Stimulated activated CD4-positive, alpha-beta T cell treated with anti-CD3 and anti-CD28 coated beads, TNF-alpha, amount 100 ng/mL, for 1 hour (primary cell): ENCODE measurements around the gene SLC9A5.

Experiments
- DNase-seq, 3 donors: peaks; one replicate each; pipeline ENCODE4 v3.0.0-alpha.2; 2020; ENCODE audit warnings: low read depth in 3 of 3, low spot score in 1 of 3

Gene SLC9A5

DNA sequence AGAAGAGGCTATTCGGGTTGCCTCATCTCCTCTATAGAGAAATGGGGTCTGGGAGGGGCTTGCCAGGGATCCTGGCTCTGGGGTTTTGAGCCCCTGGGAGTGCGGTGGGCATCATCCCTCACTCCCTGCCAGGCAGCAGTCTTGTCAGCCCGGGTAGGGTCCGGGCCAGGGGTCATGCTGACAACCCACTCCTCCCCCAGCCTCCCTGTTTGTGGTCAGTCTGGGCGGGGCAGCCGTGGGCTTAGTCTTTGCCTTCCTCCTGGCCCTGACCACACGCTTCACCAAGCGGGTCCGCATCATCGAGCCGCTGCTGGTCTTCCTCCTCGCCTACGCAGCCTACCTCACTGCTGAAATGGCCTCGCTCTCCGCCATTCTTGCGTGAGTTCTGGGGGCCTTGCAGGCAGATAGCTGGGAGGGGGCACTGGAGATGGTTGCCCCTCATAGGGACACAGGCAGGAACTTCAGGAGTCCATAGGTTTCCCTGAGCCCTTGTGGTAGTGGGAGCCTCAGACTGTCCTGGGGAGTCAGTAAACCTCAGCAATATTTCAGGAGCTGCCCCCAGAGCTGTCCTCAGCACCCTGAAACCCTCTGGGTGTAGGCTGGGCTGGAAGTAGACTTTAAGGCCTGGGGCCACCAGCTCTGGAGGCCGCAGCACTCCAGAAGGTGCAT lies 6.9 kb downstream of the SLC9A5 start:
- DNase-seq = no peak

DNA sequence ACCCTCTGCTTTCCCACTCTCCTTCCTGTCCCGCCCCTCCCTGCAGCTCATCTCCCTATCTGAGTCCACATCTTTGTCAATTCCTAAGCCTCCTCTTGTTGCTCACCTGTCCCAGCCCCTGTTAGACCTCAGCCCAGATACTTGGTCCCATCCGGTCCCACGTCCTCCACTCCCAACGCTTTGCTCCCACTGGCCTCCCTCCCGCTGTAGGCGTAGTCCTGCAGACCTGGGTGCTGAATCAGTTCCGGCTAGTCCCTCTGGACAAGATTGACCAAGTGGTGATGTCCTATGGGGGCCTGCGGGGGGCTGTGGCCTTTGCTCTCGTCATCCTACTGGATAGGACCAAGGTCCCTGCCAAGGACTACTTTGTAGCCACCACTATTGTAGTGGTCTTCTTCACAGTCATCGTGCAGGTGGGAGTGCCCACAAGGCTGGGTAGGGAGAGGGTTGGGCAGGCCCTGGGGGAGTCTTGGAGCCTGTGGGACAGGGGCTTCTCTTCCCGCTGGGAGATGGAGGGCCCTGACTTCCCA lies 8.0 kb downstream of the SLC9A5 start:
- DNase-seq = no peak

GRCh38 chr16:67257486-67258160 lies 8.8 kb downstream of the SLC9A5 start:
- no peak for DNase-seq

DNA sequence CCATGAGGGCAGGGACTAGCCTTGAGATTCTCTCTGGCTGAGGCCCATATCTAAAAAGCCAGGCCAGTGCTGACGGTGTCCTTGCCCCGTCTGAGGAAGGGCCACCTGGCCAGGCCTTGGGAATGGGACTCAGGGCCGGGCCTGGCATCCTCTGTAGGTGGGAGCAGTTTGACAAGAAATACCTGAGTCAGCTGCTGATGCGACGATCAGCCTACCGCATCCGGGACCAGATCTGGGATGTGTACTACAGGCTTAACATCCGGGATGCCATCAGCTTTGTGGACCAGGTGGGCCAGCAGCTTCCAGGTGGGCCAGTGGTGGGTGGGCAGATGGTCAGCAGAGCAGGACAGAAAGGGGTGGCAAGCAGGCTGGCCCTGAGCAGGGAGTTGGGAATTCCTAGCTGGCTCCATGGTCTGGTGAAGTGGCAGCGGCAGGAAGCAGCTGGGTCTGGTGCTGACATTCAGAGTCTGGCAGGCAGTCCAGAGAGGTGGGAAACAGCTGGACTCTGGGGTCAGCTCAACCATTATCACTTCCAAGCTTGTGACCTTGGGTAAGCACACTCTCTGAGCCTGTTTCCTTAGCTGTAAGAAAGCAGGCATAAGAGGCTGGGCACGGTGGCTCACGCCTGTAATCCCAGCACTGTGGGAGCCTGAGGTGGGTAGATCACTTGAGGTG lies 9.5 kb downstream of the SLC9A5 start:
- DNase-seq = no peak

DNA sequence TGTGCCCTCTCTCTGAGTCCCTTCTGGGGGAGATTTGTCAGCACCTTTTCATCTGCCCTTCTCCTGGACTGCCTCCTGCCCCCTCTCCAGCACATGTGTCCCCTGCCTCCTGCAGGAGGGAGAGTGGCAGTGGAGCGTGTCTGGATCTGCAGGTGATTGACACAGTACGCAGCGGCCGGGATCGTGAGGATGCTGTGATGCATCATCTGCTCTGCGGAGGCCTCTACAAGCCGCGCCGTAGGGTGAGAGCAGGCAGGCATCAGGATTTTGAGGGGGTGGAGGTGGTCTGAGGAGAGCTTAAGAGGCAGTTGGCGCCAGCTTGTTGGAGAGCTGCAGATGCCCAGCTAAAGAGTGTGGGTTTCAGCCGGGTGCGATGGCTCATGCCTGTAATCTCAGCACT lies 10.9 kb downstream of the SLC9A5 start:
- no peak for DNase-seq

GRCh38 chr16:67260426-67261063 lies 11.8 kb downstream of the SLC9A5 start:
- no peak for DNase-seq

- DNase-seq = no peak
Observed at GRCh38 chr16:67263201-67263600, 14.4 kb downstream of the SLC9A5 start.

DNA sequence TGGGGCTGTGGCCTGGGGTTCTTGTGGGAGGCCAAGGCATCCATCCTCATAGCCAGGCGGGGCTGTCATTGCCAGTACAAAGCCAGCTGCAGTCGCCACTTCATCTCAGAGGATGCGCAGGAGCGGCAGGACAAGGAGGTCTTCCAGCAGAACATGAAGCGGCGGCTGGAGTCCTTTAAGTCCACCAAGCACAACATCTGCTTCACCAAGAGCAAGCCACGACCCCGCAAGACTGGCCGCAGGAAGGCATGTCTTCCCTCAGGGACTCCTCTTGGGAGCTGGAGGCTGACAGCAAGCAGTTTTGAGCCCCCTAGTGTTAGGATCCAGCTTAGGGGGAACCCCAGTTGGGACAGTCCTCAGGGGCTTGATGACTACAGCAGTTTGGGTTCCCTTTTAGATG lies 15.5 kb downstream of the SLC9A5 start:
- no peak for DNase-seq

- DNase-seq = no peak
Observed at GRCh38 chr16:67264866-67265265, 16.1 kb downstream of the SLC9A5 start.

GRCh38 chr16:67265834-67266233 lies 17.1 kb downstream of the SLC9A5 start:
- no peak for DNase-seq

DNA sequence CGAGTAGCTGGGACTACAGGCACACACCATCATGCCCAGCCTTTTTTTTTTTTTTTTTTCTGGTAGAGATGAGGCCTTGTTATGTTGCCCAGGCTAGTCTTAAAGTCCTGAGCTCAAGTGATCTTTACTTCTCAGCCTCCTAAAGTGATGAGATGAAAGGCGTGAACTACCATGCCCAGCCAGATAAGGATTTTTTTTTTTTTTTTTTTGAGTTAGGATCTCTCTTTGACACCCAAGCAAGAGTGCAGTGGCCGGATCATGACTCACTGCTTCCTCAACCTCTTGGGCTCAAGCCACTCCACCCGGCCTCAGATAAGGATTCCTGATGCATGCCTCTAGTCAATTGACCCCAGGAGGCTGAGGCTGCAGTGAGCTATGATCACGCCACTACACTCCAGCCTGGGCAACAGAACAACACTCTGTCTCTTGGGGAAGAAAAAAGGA lies 19.4 kb downstream of the SLC9A5 start:
- DNase-seq = no peak

DNA sequence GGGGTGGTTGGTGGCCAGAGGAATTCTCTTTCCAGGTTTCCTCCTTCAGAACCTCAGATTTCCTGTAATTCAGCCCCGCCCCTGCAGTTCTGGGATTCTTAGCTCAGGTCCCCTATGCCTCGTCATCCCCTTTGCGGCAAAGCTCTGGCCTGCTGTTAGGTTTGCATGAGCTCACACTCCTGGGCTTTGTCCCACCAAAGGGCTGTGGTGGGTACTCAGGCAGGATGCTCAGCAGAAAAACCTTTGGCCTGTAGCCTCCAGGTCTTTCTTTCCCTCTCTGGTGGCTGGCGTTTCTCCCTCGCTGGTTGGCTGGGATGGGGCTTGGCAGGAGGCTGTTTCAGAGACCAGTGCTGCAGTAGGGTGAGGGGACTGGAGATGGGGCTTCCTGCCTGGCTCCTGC lies 21.0 kb downstream of the SLC9A5 start:
- DNase-seq = no peak

GRCh38 chr16:67270931-67271338 lies 22.2 kb downstream of the SLC9A5 start:
- no peak for DNase-seq

- DNase-seq = no peak
Observed at GRCh38 chr16:67271446-67271845, 22.7 kb downstream of the SLC9A5 start.

DNA sequence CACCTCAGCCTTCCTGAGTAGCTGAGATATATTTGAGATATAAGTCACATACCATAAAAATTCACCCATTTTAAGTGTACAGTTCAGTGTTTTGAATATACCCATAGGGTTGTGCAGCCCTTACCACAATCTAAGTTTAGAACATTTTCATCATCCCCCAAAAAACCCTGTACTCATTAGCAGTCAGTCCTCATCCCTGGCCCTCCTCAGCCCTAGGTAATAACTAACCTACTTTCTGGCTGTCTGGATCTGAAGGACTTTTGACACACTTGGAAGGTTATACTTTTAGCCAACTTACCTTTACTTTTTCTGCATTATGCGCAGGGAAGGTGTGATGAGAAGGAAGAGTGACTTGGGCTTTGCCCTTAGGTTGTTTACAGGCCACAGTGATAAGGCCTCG lies 26.5 kb downstream of the SLC9A5 start:
- DNase-seq = no peak

DNA sequence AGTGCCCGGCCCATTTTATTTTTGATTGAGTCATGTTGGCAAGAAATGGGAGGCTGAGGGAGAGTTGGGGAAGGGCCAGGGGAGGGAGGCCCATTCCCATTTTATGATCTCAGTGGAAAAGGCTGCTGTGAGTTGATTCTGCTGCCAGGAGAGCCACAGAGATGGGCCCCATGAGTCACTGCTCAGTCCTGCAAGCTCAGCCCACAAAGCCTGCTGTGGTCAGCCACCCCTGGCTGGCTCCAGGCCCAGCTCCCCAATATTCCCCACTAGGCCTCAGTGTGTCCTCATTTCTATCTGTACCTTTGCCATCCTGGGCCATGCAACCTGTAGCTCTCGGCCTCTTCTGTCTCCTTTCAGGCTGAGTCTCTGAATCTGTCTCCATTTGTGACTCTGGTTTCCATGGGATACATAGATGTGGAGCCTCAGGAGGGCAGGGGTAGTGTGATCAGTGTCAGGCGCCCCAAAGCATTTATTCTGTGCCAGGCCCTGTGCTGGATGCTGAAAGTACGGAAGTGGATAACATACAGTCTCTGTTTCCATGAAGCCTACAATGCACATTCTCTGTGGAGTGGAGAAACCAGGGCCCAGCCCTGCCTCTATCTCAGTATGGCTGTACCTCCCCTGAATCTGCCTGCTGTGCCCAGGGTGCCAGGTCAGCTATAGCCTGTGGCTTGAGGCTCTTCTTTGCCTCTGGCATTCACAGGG lies 28.7 kb downstream of the SLC9A5 start:
- no peak for DNase-seq

DNA sequence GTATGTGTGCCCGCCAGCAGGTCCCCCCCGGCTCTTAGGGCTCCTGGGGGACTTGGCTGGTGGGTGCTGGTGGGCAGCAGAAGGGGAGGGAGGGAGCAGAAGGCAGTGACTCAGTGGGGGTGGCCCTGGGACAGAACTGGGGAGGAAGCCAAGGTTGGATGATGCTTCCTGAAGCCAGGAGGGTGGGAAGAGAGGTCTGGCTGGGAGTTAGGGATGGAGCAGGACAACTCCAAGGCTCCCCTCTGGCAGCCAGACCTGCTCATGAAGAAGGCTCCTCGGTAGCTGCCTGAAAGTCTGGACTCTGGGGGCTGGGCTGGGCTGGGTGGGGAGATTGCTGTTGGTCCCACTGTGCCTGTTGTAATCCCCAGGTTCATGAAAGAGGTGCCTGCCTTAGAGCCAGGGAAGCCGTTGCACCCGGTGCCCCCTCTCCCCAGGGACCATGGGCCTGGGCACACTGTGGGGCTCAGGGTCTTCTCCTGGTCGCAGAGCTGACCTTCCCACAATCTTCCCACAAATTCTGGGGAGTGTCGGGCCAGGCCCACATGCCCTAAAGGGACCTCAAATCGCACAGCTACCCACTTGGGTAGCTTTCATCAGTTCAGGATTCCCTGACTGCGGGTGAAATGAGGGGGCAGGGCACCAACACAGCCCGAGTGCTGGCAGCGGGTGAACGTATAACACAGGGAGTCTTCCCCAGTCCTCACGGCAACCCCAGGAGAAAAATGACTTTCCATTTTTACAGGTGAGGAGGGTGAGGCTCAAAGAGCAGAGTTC lies 29.4 kb downstream of the SLC9A5 start:
- DNase-seq = no peak

DNA sequence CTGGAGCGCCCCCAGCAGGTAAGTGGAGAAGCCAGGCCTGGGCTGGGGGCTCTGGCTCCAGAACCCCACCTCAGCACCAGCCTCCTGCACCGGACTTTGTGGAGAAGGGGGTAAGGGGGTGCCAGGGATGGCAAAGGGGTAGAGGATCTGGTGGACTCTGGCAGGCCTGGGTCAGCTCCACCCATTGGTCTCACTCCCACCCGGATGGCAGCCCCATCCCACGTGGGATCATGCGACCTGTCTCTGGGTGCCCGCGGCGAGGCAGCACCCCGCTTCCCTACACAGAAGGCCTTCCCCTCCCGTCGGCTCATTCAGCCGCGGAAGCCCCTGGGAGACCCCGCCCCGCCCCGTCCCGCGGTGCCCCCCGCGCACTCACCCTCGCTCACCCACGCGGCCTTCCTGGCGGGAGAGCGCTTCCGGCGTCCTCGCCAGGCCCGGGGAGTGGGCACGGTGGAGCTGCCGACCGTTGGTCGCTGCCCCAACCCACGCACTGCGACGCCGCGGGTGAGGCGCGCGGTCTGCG lies 30.1 kb downstream of the SLC9A5 start:
- DNase-seq = peak in 2 of 3 donors; percentile 3 to 37

GRCh38 chr16:67279296-67280089 lies 30.7 kb downstream of the SLC9A5 start, which contains the start of gene PLEKHG4:
PLEKHG4 (plus strand) TSS chr16:67279532; CDS start chr16:67280045, 513 bp downstream.
- peak; percentile 47 to 73 (median 68) for DNase-seq
